DMS53 treated with DMSO at 0.1 percent for 48 hours (cell line): ENCODE results near the gene C16orf92.

Experiments used
- DNase-seq: peaks from one replicate; lab custom pipeline; 2025; ENCODE audit not compliant: unreplicated experiment; lab: John Stamatoyannopoulos, UW

Gene C16orf92

DNA sequence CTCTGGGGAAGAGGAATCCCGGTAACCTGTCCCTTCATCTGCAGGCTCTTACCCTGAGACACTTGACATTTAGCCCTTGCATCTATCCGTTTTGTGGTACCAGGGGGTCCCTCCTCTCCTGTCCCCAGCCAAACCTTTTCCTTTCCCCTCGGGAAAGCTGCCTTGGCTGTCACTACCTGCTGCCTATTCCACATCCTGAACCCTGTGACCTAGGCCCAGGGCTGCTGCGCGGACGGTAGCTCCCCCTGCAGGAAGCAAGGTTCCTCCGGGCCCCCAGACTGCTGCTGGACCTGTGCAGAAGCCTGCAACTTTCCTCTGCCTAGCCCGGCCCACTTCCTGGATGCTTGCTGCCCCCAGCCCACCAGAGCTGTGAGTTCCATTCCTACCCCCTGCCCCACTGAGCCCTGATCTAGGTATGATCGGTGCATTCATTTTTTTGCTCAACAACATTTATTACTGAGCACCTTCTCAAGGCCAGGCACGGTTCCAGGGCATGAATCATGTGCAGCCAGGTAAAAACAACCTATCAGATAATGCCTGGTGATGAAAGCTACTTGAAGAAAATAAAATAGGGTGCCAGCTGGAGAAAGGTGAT is 32.1 kb downstream of the C16orf92 start:
- no peak for DNase-seq

DNA sequence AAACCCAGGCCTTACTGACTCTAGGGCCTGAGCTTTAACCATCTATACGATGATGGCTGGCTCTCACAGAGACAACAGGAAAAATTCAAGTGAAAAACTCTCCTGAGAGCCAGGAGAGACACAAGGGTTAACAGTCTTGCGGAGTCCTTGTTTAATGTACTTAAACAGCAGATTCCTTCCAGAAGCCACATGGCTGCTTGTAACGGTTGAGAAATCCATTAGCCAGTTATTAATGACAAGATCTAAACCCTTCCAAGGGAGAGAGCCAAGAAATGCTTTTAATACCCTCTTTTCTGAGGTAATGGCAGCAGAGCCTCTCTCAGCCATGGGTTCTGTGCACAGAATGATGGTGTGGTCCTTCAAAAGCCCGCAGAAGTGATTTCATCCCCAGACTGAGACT is 37.3 kb downstream of the C16orf92 start:
- no peak for DNase-seq

DNA sequence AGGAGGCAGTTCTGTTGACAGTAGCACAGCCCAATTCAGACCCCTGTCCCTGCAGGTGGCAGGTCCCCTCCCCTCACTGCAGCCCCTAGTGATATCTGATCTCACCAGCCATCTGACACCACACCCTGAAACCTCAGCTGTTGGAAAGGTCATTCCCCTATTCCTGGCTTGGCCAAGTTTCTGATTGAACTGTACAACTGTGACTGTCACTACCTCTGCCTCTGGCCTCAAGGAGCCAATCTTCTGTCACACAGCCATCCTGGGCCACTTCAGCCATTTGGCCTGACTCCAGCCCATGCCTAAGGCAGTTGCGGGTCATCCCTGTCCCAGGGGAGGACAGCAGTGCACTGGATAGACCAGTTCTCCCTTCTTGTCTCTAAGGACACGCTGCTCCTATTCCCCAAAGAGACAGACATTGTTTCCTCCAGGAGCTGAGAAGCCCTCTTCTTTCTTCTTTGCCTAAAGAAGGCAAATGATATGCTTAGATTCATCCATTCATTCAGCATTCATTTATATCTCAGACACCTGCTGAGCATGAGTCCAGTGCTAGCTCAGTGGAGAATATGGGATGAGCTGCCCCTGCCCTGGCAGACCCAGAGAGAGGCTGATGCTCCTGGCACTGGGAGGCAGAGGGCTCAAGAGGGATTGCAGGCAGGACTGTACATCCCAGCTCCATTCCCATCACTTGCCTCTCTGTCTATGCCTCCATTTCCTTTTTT is 38.0 kb downstream of the C16orf92 start:
- no peak for DNase-seq

DNA sequence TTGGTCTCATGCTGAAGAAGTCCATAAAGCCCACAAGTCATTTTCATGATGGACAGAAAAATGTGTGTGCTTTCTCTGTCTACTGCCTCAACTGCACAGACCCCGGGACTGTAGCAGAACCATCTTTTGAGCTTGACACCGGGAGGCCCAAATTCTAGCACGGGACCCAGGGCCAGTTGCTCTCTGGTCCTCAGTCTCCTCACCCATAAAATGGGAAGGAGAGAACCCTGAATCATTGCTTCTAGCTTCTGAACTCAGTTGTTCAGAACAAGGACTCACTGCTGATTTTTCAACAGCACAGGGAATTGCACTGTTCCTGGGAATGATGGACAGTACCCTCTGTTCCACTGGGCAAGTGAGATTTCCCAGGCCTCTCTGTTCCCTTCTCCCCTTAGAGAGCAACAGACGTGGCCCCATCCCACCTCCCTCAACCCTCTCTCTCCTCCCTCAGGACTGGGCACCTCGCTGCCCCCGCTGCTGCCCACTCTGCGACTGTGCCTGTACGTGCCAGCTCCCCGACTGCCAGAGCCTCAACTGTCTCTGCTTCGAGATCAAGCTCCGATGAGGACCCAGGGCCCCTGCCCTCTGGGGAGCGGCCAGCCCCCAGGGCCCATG is 40.4 kb downstream of the C16orf92 start:
- no peak for DNase-seq

DNA sequence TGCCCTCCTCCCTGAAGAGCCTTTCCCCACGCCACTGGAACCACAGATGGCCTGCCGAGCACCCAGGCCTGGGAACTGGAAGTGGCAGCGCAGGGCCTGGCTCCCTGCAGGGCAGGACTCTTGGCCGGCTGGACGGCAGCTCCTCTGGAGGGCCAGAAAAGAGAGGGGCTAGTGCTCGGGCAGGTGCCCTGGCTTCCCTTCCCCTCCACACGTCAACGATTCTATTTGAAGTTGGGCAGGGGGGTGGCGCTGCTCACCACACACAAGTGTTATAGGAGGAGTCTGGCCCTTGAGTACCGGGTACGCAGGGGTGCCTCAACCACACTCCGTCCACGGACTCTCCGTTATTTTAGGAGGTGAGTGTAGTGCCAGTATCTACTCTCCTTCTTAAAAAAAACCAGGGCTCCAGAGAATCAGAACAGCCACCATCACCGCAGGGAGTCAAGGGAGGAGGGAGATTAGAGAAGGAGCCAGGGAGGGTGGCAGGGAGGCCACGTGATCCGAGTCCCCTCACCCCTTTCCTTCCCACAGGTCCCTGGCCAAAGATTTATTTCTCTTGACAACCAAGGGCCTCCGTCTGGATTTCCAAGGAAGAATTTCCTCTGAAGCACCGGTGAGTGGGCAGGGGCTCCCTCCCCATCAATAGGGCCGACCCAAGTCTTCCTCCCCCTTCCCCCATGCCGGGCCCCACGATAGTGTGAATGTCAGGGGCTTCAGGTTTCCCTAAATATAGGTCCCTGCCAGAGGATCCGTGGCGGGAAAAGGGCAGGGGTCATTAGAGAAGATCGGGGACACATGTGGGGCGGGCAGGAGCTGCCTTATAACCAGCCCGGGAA is 41.1 kb downstream of the C16orf92 start:
- DNase-seq = peak; percentile 18

DNA sequence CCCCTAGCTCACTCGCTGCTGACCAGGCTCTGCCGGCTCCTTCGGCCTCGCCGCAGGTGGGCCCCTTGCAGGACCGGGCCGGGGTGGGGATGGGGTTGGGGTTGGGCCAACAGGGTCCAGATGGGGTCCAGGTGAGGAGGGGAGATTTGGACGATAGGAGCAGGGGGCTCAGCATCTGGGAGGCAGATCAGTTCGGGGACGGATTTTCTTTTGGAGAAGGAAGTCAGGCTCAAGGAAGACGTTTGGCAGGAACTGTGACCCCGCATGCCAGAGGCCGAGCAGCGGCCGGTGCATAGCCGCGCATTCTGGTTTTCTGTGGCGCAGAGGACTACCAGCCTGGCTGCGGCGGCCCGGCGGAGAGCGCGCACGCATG is 41.7 kb downstream of the C16orf92 start:
- DNase-seq = no peak

DNA sequence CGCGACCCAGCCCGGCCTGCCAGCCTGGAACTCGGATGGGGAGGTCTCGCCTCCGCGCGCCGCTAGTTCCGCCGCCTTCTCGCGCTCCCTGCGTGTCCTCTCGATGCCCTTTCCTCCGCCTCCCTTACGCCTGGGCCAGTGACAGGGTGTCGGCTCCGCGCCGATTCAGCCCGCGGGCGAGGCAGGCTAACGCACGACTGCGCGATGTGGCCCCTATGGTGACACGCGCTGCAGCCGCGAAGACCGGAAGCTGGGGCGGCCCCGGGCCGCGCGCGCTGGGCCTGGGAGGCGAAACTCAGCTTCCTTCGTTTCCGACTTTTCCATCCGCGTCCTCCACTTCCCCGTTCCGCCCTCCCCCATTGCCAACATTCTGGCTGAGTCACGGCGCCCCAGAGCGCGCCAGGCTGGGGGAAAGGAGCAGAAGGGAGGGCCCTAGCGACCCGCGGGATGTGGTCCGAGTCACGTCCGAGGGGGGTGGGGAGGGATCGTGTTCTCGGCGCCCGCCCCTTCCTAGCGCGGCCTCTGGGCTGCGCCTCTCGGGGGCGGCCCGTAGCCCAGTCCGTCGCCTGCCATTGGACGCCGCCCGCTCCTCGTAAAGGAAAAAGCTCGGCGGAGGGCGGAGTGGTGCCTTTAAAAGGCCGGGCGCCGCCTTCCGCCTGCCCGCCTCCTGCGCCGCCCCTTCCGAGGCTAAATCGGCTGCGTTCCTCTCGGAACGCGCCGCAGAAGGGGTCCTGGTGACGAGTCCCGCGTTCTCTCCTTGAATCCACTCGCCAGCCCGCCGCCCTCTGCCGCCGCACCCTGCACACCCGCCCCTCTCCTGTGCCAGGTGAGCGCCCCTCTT is 42.3 kb downstream of the C16orf92 start, which contains the start of gene ALDOA:
TSS of gene ALDOA (plus strand) at position 659 of the 841 bp plus-strand sequence. CDS start 1,138 bp downstream, outside the sequence.
- DNase-seq = peak; percentile 93

DNA sequence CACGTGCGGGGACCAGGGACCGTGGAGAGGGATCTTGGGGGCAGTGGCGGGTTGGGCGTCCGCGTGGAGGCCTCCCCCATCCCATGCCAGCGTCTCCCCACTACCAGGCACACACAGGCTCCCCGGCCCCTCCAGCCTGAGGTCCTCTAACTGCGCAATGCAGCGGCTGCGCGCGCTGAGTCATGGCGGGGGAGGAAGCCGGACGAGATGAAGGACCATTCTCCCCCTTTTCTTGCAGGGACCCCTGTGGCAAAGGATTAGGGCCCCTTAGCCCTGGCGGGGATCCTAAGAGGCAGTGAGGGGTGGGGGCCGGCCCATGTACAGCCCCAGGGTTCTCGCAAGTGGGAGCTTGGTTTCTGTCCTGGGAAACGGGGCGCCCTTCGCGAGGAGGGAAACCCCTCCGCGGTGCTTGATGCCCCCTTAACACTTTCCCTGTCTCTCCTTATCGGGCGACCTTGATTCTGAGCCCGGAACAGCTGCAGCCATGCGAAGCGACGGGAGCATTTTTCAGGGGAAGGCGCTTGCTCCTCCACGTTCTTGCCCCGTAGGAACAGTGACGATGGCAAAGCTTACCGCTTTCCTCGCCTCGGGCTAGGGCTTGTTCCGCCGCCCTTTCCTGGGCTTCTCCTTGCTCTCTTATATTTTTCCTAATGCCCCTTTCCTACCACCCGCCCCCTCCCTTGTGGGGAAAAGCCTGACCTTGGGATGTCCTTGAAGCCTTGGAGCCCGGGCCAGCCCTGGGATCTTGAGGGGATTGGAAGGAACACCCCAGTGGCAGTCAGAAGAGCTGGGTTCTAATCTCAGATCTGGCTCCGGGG is 43.2 kb downstream of the C16orf92 start:
- no peak for DNase-seq

DNA sequence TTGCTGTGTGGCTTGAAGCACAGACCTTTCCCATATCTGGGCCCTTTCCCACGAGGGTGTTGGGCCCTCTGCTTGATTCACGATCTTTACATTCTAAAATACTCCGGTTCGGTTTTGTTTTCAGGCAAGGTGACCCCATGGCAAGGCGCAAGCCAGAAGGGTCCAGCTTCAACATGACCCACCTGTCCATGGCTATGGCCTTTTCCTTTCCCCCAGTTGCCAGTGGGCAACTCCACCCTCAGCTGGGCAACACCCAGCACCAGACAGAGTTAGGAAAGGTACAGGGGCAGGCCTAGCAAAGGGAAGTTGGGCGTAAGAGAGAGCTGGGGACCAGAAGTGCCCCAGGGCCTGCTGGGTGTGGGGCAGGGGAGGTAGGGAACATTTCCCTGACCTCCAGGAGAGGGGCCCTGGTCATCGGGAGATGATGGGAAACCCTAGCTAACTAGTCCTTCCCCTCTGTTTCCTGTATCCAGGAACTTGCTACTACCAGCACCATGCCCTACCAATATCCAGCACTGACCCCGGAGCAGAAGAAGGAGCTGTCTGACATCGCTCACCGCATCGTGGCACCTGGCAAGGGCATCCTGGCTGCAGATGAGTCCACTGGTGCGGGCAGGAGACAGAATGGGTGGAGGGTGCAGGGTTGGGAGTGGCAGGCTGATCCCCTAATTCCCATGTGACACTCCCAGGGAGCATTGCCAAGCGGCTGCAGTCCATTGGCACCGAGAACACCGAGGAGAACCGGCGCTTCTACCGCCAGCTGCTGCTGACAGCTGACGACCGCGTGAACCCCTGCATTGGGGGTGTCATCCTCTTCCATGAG is 44.0 kb downstream of the C16orf92 start:
- no peak for DNase-seq

DNA sequence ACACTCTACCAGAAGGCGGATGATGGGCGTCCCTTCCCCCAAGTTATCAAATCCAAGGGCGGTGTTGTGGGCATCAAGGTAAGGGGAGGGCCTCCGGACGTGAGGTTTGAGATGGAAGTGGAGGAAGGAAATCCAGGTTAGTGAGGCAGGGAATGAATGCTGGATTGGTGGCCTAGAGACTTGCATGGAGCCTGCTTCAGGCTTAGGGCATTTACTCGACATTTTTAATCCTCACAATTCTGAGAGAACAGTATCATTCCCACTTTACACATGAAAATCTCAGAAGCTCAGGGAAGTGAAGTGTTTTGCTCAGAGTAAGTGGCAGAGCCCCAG is 44.6 kb downstream of the C16orf92 start:
- no peak for DNase-seq

DNA sequence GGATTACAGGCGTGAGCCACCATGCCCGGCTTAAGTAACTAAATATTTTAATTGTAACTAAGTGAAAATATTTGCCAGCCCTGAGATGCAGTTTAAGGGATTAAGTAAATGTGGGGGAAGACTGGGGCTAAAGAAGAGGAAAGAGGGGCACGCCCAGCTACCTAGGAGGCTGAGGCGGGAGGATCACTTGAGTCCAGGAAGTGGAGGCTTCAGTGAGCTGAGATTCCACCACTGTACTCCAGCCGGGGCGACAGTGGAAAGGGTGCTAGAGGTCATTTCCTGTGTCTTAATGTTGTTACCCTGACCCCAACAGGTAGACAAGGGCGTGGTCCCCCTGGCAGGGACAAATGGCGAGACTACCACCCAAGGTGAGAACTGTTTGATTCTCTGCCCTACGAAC is 45.3 kb downstream of the C16orf92 start:
- no peak for DNase-seq

DNA sequence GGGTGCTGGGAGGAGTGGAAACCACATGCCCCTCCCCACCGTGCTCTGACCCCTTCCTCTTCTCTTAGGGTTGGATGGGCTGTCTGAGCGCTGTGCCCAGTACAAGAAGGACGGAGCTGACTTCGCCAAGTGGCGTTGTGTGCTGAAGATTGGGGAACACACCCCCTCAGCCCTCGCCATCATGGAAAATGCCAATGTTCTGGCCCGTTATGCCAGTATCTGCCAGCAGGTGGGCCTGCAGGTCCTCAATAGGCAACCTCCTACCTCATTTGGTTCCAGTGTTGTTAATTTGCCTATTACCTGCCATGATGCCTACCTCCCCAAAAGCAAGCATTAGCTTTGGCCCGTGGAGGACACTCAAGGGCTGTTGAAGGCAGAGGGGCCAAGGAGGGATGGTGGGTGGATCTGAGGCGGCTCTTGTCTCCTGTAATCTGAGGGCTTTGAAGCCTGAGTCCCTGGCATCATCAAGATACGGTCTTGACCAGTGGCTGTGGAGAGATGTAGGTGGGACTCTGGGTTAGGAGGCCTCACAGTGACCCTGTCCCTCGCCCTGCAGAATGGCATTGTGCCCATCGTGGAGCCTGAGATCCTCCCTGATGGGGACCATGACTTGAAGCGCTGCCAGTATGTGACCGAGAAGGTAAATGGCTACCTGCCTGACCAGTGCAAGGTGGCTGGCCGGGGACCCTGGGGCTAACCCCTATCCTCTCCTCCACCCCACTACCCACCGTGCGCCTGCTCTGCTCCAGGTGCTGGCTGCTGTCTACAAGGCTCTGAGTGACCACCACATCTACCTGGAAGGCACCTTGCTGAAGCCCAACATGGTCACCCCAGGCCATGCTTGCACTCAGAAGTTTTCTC is 46.0 kb downstream of the C16orf92 start:
- no peak for DNase-seq

DNA sequence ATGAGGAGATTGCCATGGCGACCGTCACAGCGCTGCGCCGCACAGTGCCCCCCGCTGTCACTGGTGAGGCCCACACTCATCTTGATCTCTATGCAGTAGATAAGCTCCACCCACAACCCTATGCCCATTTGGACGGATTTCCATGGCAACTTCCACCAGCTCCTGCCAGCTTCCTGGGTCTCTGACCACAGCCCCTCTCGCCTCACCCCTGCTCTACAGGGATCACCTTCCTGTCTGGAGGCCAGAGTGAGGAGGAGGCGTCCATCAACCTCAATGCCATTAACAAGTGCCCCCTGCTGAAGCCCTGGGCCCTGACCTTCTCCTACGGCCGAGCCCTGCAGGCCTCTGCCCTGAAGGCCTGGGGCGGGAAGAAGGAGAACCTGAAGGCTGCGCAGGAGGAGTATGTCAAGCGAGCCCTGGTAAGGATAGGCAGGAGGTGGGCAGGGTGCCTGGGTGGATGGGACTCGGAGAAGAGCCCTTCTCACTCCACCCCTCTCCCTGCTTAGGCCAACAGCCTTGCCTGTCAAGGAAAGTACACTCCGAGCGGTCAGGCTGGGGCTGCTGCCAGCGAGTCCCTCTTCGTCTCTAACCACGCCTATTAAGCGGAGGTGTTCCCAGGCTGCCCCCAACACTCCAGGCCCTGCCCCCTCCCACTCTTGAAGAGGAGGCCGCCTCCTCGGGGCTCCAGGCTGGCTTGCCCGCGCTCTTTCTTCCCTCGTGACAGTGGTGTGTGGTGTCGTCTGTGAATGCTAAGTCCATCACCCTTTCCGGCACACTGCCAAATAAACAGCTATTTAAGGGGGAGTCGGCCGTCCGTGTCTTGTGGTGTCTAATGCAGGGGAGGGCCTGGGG is 46.8 kb downstream of the C16orf92 start:
- no peak for DNase-seq

DNA sequence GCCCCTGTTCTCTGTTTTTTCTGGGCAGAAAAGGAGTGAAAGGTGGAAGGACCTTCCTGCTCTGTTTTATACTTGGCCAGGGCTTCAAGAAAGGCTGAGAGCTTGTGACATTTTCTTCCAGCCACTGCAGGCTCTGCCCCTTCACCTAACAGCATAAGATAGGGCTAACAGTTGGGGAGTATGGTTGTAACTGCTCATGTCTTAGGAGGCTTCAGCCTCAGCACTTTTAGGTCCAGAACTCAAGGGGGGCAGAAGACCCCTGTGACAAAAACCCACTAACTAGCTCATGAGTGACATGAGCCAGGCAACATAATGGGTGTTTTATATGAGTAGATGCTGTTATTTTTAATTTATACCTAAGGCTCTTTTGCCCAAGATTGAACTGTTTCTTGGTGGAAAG is 47.5 kb downstream of the C16orf92 start:
- DNase-seq = no peak
